Endothelial cell of umbilical vein (primary cell): ENCODE measurements around the gene TMBIM6. TPM values are rescaled to one million over a fixed set of nuclear protein-coding genes. Genes with fewer than 3 reads are reported as not detected.

ENCODE experiments used
- BruUV-seq: library from RNA; stranded (reverse); fragments of 400-500 nt; replicated peaks from 2 replicates; lab custom pipeline; 2021; lab: Mats Ljungman, UMichigan
- CTCF ChIA-PET: fragments of 300-600, 350-600 bp; sonication (Branson Sonifier 250); formaldehyde crosslinking; loops from one replicate; lab custom pipeline; 2021; ENCODE audit warnings: antibody characterized with exemption, inconsistent platforms; lab: Charles Lee
- POLR2A ChIA-PET: fragments of 300-600, 350-600 bp; sonication (Branson Sonifier 250); formaldehyde crosslinking; loops from one replicate; lab custom pipeline; 2021; ENCODE audit warnings: antibody characterized with exemption, inconsistent platforms; lab: Charles Lee
- DNase-seq: peaks from one replicate; pipeline ENCODE4 v3.0.0-alpha.2; 2011; ENCODE audit warnings: low read depth, low spot score
- FAIRE-seq: peaks from 2 replicates; lab custom pipeline; 2011; peaks lifted over from hg19 to GRCh38; lab: Jason Lieb, UNC
- H2AFZ ChIP-seq: 2 replicates; pipeline ENCODE4 v1.6.0; 2012; ENCODE audit warnings: low read depth, low read length, control low read depth, inconsistent platforms
- H3K27ac ChIP-seq: 2 replicates; pipeline ENCODE4 v1.5.1; 2011; ENCODE audit warnings: low read depth, mild to moderate bottlenecking, control low read depth, low read length, moderate library complexity; ENCODE audit not compliant: insufficient read depth
- H3K27me3 ChIP-seq, 2 experiments: 2 replicates each; pipeline versions ENCODE4 v1.6.0 to v1.6.1; 2011; ENCODE audit warnings: low read length in 2 of 2, mixed read lengths in 1 of 2; ENCODE audit not compliant: control insufficient read depth in 2 of 2, insufficient read depth in 2 of 2
- H3K36me3 ChIP-seq, 2 experiments: 2 replicates in 1 of 2; 3 replicates in 1 of 2; pipeline ENCODE4 v1.5.1; 2011; ENCODE audit warnings: low read length in 2 of 2, mild to moderate bottlenecking in 1 of 2, moderate library complexity in 1 of 2; ENCODE audit not compliant: control insufficient read depth in 2 of 2, insufficient read depth in 2 of 2; ENCODE audit errors: extremely low read depth in 1 of 2
- H3K4me1 ChIP-seq: 3 replicates; pipeline ENCODE4 v1.5.1; 2011; ENCODE audit warnings: mild to moderate bottlenecking, low read length; ENCODE audit not compliant: control insufficient read depth, insufficient read depth; ENCODE audit errors: extremely low read depth
- H3K4me2 ChIP-seq: 2 replicates; pipeline ENCODE4 v1.6.1; 2011; ENCODE audit warnings: low read length, control low read depth, mixed read lengths; ENCODE audit not compliant: insufficient read depth
- H3K4me3 ChIP-seq, 3 experiments: fragments of 200-600 bp in 1 of 3; sonication (generic), shearing (Covaris generic) in 1 of 3; replicated peaks in 1 of 3; 2 replicates each; pipeline ENCODE4 v1.5.1; 2011 to 2016; ENCODE audit warnings: control low read depth in 3 of 3, low read length in 3 of 3, mild to moderate bottlenecking in 2 of 3, inconsistent platforms in 1 of 3, low read depth in 1 of 3, moderate library complexity in 1 of 3; ENCODE audit not compliant: insufficient read depth in 1 of 3
- H3K79me2 ChIP-seq: 2 replicates; pipeline ENCODE4 v1.6.0; 2012; ENCODE audit warnings: low read length, inconsistent platforms; ENCODE audit not compliant: control insufficient read depth, insufficient read depth
- H3K9ac ChIP-seq: replicated peaks from 2 replicates; pipeline ENCODE3; 2011; ENCODE audit warnings: low read length, control low read depth; ENCODE audit not compliant: insufficient read depth; ENCODE audit errors: extremely low read depth
- H3K9me1 ChIP-seq: replicated peaks from 3 replicates; pipeline ENCODE4 v1.6.0; 2011; ENCODE audit warnings: mild to moderate bottlenecking, low read length; ENCODE audit not compliant: control insufficient read depth, insufficient read depth; ENCODE audit errors: extremely low read depth
- H3K9me3 ChIP-seq: replicated peaks from 2 replicates; pipeline ENCODE4 v1.5.1; 2012; ENCODE audit warnings: low read length, inconsistent platforms; ENCODE audit not compliant: control insufficient read depth, insufficient read depth
- H4K20me1 ChIP-seq: replicated peaks from 2 replicates; pipeline ENCODE3; 2011; ENCODE audit warnings: mild to moderate bottlenecking, low read length; ENCODE audit not compliant: control insufficient read depth, insufficient read depth; ENCODE audit errors: extremely low read depth
- EZH2 ChIP-seq: IDR thresholded peaks from 2 replicates; pipeline ENCODE4 v1.6.1; 2012; ENCODE audit warnings: borderline replicate concordance, low read depth, mild to moderate bottlenecking, moderate library complexity, low read length, inconsistent platforms; ENCODE audit not compliant: severe bottlenecking
- FOS ChIP-seq: IDR thresholded peaks from 2 replicates; pipeline ENCODE4 v1.6.1; 2011; ENCODE audit warnings: mild to moderate bottlenecking, low read length, moderate library complexity, borderline replicate concordance; ENCODE audit not compliant: insufficient read depth
- JUN ChIP-seq: IDR thresholded peaks from 2 replicates; pipeline ENCODE4 v1.6.1; 2011; ENCODE audit warnings: borderline replicate concordance, low read depth; ENCODE audit not compliant: insufficient read length, insufficient read depth
- MYC ChIP-seq: IDR thresholded peaks from one replicate; pipeline ENCODE4 v1.6.1; 2011; ENCODE audit warnings: mild to moderate bottlenecking, low read depth, low read length
- POLR2AphosphoS5 ChIP-seq: IDR thresholded peaks from 2 replicates; pipeline ENCODE4 v1.6.1; 2012; ENCODE audit warnings: low read depth, mild to moderate bottlenecking, control low read depth, low read length, moderate library complexity; ENCODE audit not compliant: insufficient read depth
- dilution Hi-C: fragments of 300-500 bp; cut with MboI; formaldehyde crosslinking; loops from one replicate; pipeline ENCODE4 v1.15.0; 2019; ENCODE audit warnings: low sequenced_read_pairs; ENCODE audit not compliant: extremely low pct_ligation_motif_present
- intact Hi-C: fragments of 100-400 bp; cut with micrococcal nuclease; formaldehyde crosslinking; loops from one replicate; pipeline ENCODE4 v1.10.0; 2022
- polyA plus RNA-seq, 4 experiments: library from polyadenylated mRNA; depleted of rRNA in 3 of 4; stranded (reverse) in 3 of 4; unstranded in 1 of 4; fragments of >200 nt; gene quantifications; 2 replicates each; pipeline versions ENCODE4 v1.2.1 to v1.2.3, GENCODE V29; 2011 to 2012; ENCODE audit warnings: missing spikeins in 1 of 4
- total RNA-seq: library from RNA; stranded (reverse); gene quantifications from 2 replicates; pipeline ENCODE4 v1.2.3, GENCODE V29; 2021
- TF ChIP-seq, protein P1 (sequence below): IDR thresholded peaks from 2 replicates; pipeline ENCODE4 v1.6.1; 2011; ENCODE audit not compliant: insufficient read depth, insufficient read length
- TF ChIP-seq, protein P2 (sequence below), 2 donors: IDR thresholded peaks; 1 replicate in 1 of 2; 2 replicates in 1 of 2; pipeline ENCODE4 v1.5.1; 2011; ENCODE audit warnings: low read length in 2 of 2, mild to moderate bottlenecking in 2 of 2, moderate library complexity in 2 of 2, control low read depth in 1 of 2, inconsistent platforms in 1 of 2, low read depth in 1 of 2; ENCODE audit not compliant: insufficient read depth in 1 of 2; ENCODE audit errors: extremely low read depth in 1 of 2

The TMBIM6 gene
- total and polyA plus RNA-seq, 2 donors (not counting 3 experiments of a cell fraction or from before 2014, with no cell fraction given) = 393 to 579 TPM

DNA sequence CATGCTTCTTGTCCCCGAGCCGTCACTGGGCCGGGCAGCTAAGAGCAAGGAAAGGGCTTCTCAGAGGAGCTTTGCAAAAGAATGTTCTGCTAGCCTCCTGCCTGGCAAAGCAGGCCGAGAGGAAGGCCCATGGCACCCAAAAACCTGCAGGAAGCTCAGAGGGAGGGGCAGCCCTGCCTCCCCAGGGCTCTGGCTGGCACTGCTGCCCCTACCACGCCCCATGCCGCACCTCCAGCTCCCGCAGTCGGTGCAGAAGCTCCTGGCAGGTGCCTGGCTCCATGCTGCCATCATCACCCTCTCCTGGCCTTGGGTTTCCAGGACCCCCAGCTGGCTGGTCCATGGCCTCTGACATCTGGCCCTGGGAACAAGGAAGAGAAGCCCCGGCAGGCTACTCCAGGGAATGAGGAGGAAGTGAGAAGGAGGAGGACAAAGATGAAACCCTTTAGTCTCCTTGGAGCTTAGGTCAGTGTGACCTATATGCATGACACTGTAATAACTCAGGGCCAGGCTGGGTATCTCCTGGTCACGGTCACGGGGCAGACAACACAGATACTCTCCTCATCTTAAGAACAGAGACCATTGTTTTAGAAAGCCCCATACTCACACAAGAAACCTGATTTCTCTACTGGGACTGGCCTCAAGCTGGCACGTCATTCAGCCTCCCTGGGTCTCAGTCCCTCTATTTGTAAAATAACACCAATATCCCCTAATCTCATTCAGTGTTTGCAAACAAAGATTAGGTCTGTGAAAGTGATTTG lies 62.5 kb downstream of the TMBIM6 start:
- no peak overlapping the region for H3K27ac ChIP-seq
- H3K9me1 ChIP-seq = no peaks in the 10 kb centered on the region
- FAIRE-seq (no peak), DNase-seq (no peak)
- BruUV-seq = no TSS peak
- H3K79me2 ChIP-seq = no peaks in the 10 kb centered on the region
- ChIA-PET POLR2A (no interaction called here), CTCF (interaction anchor here (1.2 to 1.9 kb wide), 3 partner anchors 9 to 47 kb away, joined by 3 to 8 read pairs (median 3); no protein-coding TSS in a partner anchor)
- intact Hi-C loops = no loop called here
- dilution Hi-C loops = no loop called here
- H3K27me3 ChIP-seq = no peaks in the 10 kb centered on the region
- H3K9ac ChIP-seq = no peak overlapping the region
- H3K4me2 ChIP-seq = no peak overlapping the region
- TF ChIP-seq, protein P1, sequence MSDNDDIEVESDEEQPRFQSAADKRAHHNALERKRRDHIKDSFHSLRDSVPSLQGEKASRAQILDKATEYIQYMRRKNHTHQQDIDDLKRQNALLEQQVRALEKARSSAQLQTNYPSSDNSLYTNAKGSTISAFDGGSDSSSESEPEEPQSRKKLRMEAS = no peak
- TF ChIP-seq JUN = no peak
- TF ChIP-seq, protein P2, sequence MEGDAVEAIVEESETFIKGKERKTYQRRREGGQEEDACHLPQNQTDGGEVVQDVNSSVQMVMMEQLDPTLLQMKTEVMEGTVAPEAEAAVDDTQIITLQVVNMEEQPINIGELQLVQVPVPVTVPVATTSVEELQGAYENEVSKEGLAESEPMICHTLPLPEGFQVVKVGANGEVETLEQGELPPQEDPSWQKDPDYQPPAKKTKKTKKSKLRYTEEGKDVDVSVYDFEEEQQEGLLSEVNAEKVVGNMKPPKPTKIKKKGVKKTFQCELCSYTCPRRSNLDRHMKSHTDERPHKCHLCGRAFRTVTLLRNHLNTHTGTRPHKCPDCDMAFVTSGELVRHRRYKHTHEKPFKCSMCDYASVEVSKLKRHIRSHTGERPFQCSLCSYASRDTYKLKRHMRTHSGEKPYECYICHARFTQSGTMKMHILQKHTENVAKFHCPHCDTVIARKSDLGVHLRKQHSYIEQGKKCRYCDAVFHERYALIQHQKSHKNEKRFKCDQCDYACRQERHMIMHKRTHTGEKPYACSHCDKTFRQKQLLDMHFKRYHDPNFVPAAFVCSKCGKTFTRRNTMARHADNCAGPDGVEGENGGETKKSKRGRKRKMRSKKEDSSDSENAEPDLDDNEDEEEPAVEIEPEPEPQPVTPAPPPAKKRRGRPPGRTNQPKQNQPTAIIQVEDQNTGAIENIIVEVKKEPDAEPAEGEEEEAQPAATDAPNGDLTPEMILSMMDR (IDR thresholded peaks at IDR 0.05; ENCODE audit: extremely low read depth in 1 of 2, insufficient read depth in 1 of 2, low read depth in 1 of 2, low read length in 2 of 2) = no peak
- TF ChIP-seq FOS = no peak
- TF ChIP-seq POLR2AphosphoS5 = no peak
- TF ChIP-seq MYC = no peak
- no peak for TF ChIP-seq EZH2
- no peak overlapping the region for H3K4me3 ChIP-seq
- H3K9me3 ChIP-seq = no peaks in the 10 kb centered on the region
- no peaks in the 10 kb centered on the region for H3K4me1 ChIP-seq
- no peak overlapping the region for H2AFZ ChIP-seq
- no peaks in the 10 kb centered on the region for H4K20me1 ChIP-seq
- peaks cover 16 to 51% of the 10 kb centered on the region in 2 experiments for H3K36me3 ChIP-seq
